Skeletal muscle satellite cell (primary cell): Measurements from ENCODE around the gene NUP42.
"Not testable (repeated sequence)": the region's sequence is repeated elsewhere in the genome, so short reads cannot be mapped to it uniquely, and the experiment has no call there.

Experiments
- H3K27me3 ChIP-seq: 2 replicates; pipeline ENCODE4 v1.7.0; 2013; ENCODE audit warnings: low read length; ENCODE audit not compliant: control insufficient read depth, insufficient read depth
- H3K36me3 ChIP-seq: 2 replicates; pipeline ENCODE4 v1.7.0; 2013; ENCODE audit warnings: mild to moderate bottlenecking, control low read depth, low read length; ENCODE audit not compliant: insufficient read depth
- H3K4me1 ChIP-seq: 2 replicates; pipeline ENCODE4 v1.7.0; 2013; ENCODE audit warnings: low read length; ENCODE audit not compliant: control insufficient read depth, insufficient read depth
- H3K4me2 ChIP-seq: 2 replicates; pipeline ENCODE4 v1.7.0; 2013; ENCODE audit warnings: mild to moderate bottlenecking, low read length
- H3K4me3 ChIP-seq: 2 replicates; pipeline ENCODE4 v1.7.0; 2013; ENCODE audit warnings: low read length
- H3K9ac ChIP-seq: 2 replicates; pipeline ENCODE4 v1.7.0; 2013; ENCODE audit warnings: mild to moderate bottlenecking, low read depth, low read length, moderate library complexity
- H3K9me3 ChIP-seq: replicated peaks from 2 replicates; pipeline ENCODE4 v1.7.0; 2013; ENCODE audit warnings: mild to moderate bottlenecking, control low read depth, low read length

Gene NUP42

DNA sequence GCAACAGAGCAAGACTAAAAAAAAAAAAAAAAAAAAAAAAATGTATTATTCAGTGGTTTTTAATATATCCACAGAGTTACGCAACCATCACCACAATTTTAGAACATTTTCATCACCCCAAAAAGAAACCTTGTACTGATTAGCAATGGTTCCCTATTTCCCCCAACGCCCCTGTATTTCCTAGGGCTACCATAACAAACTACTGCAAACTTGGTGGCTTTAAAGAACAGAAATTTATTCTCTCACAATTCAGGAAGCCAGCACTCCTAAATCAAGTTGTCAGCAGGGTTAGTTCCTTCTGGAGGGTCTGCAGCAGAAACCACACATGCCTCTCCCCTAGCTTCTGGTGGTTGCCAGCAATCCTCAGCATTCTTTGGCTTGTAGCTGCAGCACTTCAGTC lies 5.9 kb upstream of the NUP42 start:
- Histone ChIP-seq H3K9ac (no peak overlapping the region), H3K4me2 (no peak overlapping the region), H3K27me3 (no peaks in the 10 kb centered on the region), H3K36me3 (peaks cover 20% of the 10 kb centered on the region), H3K4me1 (no peaks in the 10 kb centered on the region), H3K4me3 (no peak overlapping the region), H3K9me3 (no peaks in the 10 kb centered on the region)

GRCh38 chr7:23183279-23184012 lies 1.6 kb downstream of the NUP42 start:
- Histone ChIP-seq H3K27me3 (no peaks in the 10 kb centered on the region), H3K4me2 (peak overlapping the region; percentile 85), H3K4me3 (peak overlapping the region; percentile 87), H3K4me1 (peaks cover 18% of the 10 kb centered on the region), H3K9ac (peak overlapping the region; percentile 93), H3K9me3 (no peaks in the 10 kb centered on the region), H3K36me3 (peaks cover 33% of the 10 kb centered on the region)

DNA sequence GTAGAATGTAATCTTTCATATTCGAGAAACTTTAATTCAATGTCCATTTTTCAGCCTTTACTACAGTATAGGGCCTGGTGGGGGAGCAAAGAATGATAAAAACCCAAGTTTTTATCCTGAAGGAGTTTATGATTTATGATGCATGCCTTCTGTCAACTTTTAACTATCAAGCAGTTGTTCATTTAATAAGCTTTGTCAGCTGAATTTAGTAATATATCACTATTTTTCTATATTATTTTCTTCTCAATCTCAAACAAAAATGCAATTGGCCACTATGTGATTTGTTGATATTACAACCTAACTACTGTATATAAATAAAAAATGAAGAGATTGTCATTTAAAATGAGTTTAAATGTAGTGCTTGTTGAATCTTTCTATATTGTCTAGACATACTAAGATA lies 2.4 kb downstream of the NUP42 start:
- no peak overlapping the region for H3K4me3 ChIP-seq
- peaks cover 41% of the 10 kb centered on the region for H3K36me3 ChIP-seq
- H3K9me3 ChIP-seq = no peaks in the 10 kb centered on the region
- peak overlapping the region; percentile 26 for H3K9ac ChIP-seq
- no peaks in the 10 kb centered on the region for H3K27me3 ChIP-seq
- H3K4me1 ChIP-seq = peaks cover 18% of the 10 kb centered on the region
- H3K4me2 ChIP-seq = peak overlapping the region; percentile 85

- Histone ChIP-seq H3K36me3 (peaks cover 43% of the 10 kb centered on the region), H3K27me3 (no peaks in the 10 kb centered on the region), H3K9ac (no peak overlapping the region), H3K4me1 (peaks cover 18% of the 10 kb centered on the region), H3K4me3 (no peak overlapping the region), H3K4me2 (peak overlapping the region; percentile 85), H3K9me3 (no peaks in the 10 kb centered on the region)
Observed at GRCh38 chr7:23184709-23185359, 3.0 kb downstream of the NUP42 start.

- Histone ChIP-seq H3K4me3 (no peak overlapping the region), H3K9ac (no peak overlapping the region), H3K36me3 (peaks cover 43% of the 10 kb centered on the region), H3K4me2 (no peak overlapping the region), H3K9me3 (no peaks in the 10 kb centered on the region), H3K4me1 (peaks cover 18% of the 10 kb centered on the region), H3K27me3 (no peaks in the 10 kb centered on the region)
Observed at GRCh38 chr7:23185980-23186379, 4.1 kb downstream of the NUP42 start.

DNA sequence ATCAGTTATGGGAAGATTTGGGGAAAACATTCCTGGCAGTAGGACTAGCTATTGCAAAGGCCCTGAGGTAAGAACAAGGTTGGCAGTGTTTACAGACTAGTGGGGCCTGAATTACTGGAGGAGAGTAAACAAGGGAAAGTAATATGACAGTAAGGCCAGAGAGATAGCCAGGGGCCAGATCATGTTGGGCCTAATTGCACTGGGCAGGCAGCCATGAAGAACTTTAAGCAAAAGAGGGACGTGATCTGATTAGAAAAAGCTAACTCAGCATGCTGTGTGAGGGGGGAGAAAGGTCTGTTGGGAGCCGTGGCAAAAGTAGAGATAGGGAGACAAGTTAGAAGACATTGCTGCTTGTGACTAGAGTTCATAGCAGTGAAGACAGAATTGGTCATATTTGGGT lies 9.2 kb downstream of the NUP42 start:
- no peaks in the 10 kb centered on the region for H3K9me3 ChIP-seq
- H3K36me3 ChIP-seq = peaks cover 57% of the 10 kb centered on the region
- no peak overlapping the region for H3K4me3 ChIP-seq
- H3K27me3 ChIP-seq = no peaks in the 10 kb centered on the region
- no peaks in the 10 kb centered on the region for H3K4me1 ChIP-seq
- H3K4me2 ChIP-seq = no peak overlapping the region
- no peak overlapping the region for H3K9ac ChIP-seq

DNA sequence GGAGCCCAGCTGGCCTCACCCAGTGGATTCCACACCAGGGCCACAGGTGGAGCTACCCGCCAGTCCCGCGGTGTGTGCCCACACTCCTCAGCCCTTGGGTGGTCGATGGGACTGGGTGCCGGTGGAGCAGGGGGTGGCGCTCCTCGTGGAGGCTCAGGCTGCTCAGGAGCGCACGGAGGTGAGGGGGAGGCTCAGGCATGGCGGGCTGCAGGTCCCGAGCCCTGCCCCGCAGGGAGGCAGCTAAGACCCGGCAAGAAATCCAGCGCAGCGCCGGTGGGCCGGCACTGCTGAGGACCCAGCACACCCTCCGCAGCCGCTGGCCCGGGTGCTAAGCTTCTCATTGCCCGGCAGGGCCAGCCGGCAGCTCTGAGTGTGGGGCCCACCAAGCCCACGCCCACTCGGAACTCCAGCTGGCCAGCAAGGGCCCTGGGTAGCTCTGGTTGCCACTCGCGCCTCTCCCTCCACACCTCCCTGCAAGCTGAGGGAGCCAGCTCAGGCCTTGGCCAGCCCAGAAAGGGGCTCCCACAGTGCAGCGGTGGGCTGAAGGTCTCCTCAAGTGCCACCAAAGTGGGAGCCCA lies 11.9 kb downstream of the NUP42 start:
- H3K9ac ChIP-seq, H3K4me2 ChIP-seq, H3K27me3 ChIP-seq, H3K9me3 ChIP-seq, H3K4me1 ChIP-seq, H3K4me3 ChIP-seq: not testable (repeated sequence)
- H3K36me3 ChIP-seq = peaks cover 38% of the 10 kb centered on the region

GRCh38 chr7:23196306-23196705 lies 14.5 kb downstream of the NUP42 start:
- peaks cover 53% of the 10 kb centered on the region for H3K36me3 ChIP-seq
- H3K9me3 ChIP-seq = no peaks in the 10 kb centered on the region
- H3K4me3 ChIP-seq = no peak overlapping the region

GRCh38 chr7:23197745-23198144 lies 15.9 kb downstream of the NUP42 start:
- not testable (repeated sequence) for H3K27me3 ChIP-seq, H3K4me3 ChIP-seq, H3K4me2 ChIP-seq, H3K4me1 ChIP-seq, H3K9ac ChIP-seq, H3K9me3 ChIP-seq
- H3K36me3 ChIP-seq = peaks cover 39% of the 10 kb centered on the region

More at GRCh38 chr7:23196306-23196705, 14.5 kb downstream of the NUP42 start:
- Histone ChIP-seq H3K4me2 (no peak overlapping the region), H3K9ac (no peak overlapping the region), H3K27me3 (no peaks in the 10 kb centered on the region), H3K4me1 (no peaks in the 10 kb centered on the region)

DNA sequence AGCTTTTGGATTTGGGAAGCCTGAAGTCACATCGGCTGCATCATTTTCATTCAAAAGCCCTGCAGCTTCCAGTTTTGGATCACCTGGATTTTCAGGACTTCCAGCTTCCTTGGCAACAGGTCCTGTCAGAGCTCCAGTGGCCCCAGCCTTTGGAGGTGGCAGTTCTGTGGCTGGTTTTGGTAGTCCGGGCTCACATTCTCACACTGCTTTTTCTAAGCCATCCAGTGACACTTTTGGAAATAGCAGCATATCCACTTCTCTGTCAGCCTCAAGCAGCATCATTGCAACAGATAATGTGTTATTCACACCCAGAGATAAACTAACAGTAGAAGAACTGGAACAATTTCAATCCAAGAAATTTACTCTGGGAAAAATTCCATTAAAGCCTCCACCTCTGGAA lies 18.5 kb downstream of the NUP42 start:
- Histone ChIP-seq H3K4me1 (no peaks in the 10 kb centered on the region), H3K9me3 (no peaks in the 10 kb centered on the region), H3K27me3 (no peaks in the 10 kb centered on the region), H3K4me2 (no peak overlapping the region), H3K9ac (no peak overlapping the region), H3K36me3 (peaks cover 35% of the 10 kb centered on the region), H3K4me3 (no peak overlapping the region)

GRCh38 chr7:23204241-23204640 lies 22.4 kb downstream of the NUP42 start:
- Histone ChIP-seq H3K36me3 (peaks cover 19% of the 10 kb centered on the region), H3K4me2 (no peak overlapping the region), H3K4me3 (no peak overlapping the region), H3K9me3 (no peaks in the 10 kb centered on the region), H3K27me3 (no peaks in the 10 kb centered on the region), H3K9ac (no peak overlapping the region), H3K4me1 (no peaks in the 10 kb centered on the region)

DNA sequence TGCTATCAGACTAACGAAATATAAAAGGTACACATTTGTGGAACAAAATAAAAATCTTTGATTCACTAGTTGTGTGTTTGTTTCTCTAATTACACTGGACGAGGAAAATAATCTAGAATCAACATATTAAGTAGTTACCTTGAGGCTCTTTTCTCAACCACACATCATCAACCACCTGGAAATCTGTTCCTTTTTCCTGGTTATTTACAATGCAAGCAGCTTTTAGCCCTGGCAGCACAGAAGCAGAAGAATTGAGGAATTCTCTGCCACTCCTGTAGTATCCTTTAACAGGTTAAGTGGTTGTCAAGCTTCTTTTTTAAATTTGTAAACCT lies 23.7 kb downstream of the NUP42 start:
- H3K27me3 ChIP-seq = no peaks in the 10 kb centered on the region
- no peaks in the 10 kb centered on the region for H3K4me1 ChIP-seq
- no peak overlapping the region for H3K9ac ChIP-seq
- H3K36me3 ChIP-seq = peaks cover 6% of the 10 kb centered on the region
- H3K4me2 ChIP-seq = no peak overlapping the region
- H3K4me3 ChIP-seq = no peak overlapping the region
- no peaks in the 10 kb centered on the region for H3K9me3 ChIP-seq
